Neural cell (in vitro differentiated cells): ENCODE data around the gene WDR7.

Experiments used
- POLR2AphosphoS5 ChIP-seq: IDR thresholded peaks from 2 replicates; pipeline ENCODE4 v1.6.1; 2012
- TAF1 ChIP-seq: IDR thresholded peaks from 2 replicates; pipeline ENCODE4 v1.6.1; 2012; ENCODE audit warnings: low read depth
- TF ChIP-seq, protein P1 (sequence below): fragments of 450-650 bp; IDR thresholded peaks from 2 replicates; pipeline ENCODE4 v1.5.1; 2014; ENCODE audit warnings: antibody characterized with exemption, mild to moderate bottlenecking, moderate library complexity; ENCODE audit not compliant: poor library complexity, severe bottlenecking
- TF ChIP-seq, protein P2 (sequence below): IDR thresholded peaks from 2 replicates; pipeline ENCODE4 v1.6.1; 2012; ENCODE audit warnings: borderline replicate concordance

DNA sequence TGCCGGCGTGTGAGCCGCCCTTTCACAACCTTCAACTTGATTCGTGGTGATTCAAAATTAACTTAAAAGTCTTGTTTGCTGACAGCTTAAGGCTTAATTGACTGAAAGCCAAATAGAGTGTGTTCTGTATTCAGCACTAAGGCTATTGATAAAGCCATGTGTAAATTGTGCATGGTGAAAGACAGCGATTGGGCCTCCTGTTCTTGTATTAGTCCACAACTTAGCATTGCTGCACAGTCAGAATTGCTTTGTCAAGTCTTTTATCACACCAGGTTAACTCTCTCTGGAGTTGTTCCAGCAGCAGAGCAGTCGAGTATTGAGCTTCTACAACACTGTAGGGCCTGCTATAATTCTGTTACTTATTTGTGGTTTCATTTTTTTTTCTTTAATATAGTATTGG is 210.1 kb downstream of the WDR7 start:
- TF ChIP-seq, protein P1, sequence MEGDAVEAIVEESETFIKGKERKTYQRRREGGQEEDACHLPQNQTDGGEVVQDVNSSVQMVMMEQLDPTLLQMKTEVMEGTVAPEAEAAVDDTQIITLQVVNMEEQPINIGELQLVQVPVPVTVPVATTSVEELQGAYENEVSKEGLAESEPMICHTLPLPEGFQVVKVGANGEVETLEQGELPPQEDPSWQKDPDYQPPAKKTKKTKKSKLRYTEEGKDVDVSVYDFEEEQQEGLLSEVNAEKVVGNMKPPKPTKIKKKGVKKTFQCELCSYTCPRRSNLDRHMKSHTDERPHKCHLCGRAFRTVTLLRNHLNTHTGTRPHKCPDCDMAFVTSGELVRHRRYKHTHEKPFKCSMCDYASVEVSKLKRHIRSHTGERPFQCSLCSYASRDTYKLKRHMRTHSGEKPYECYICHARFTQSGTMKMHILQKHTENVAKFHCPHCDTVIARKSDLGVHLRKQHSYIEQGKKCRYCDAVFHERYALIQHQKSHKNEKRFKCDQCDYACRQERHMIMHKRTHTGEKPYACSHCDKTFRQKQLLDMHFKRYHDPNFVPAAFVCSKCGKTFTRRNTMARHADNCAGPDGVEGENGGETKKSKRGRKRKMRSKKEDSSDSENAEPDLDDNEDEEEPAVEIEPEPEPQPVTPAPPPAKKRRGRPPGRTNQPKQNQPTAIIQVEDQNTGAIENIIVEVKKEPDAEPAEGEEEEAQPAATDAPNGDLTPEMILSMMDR = no peak
- TF ChIP-seq, protein P2, sequence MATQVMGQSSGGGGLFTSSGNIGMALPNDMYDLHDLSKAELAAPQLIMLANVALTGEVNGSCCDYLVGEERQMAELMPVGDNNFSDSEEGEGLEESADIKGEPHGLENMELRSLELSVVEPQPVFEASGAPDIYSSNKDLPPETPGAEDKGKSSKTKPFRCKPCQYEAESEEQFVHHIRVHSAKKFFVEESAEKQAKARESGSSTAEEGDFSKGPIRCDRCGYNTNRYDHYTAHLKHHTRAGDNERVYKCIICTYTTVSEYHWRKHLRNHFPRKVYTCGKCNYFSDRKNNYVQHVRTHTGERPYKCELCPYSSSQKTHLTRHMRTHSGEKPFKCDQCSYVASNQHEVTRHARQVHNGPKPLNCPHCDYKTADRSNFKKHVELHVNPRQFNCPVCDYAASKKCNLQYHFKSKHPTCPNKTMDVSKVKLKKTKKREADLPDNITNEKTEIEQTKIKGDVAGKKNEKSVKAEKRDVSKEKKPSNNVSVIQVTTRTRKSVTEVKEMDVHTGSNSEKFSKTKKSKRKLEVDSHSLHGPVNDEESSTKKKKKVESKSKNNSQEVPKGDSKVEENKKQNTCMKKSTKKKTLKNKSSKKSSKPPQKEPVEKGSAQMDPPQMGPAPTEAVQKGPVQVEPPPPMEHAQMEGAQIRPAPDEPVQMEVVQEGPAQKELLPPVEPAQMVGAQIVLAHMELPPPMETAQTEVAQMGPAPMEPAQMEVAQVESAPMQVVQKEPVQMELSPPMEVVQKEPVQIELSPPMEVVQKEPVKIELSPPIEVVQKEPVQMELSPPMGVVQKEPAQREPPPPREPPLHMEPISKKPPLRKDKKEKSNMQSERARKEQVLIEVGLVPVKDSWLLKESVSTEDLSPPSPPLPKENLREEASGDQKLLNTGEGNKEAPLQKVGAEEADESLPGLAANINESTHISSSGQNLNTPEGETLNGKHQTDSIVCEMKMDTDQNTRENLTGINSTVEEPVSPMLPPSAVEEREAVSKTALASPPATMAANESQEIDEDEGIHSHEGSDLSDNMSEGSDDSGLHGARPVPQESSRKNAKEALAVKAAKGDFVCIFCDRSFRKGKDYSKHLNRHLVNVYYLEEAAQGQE = no peak
- no peak for TF ChIP-seq POLR2AphosphoS5
- no peak for TF ChIP-seq TAF1
